Kidney glomerular epithelial cell (primary cell): ENCODE measurements around the gene TOP2A.
"Not testable (repeated sequence)": the region's sequence is repeated elsewhere in the genome, so short reads cannot be mapped to it uniquely, and the experiment has no call there.

Experiments
- DNase-seq: peaks from one replicate; lab custom pipeline; 2025; lab: John Stamatoyannopoulos, UW

Gene TOP2A

DNA sequence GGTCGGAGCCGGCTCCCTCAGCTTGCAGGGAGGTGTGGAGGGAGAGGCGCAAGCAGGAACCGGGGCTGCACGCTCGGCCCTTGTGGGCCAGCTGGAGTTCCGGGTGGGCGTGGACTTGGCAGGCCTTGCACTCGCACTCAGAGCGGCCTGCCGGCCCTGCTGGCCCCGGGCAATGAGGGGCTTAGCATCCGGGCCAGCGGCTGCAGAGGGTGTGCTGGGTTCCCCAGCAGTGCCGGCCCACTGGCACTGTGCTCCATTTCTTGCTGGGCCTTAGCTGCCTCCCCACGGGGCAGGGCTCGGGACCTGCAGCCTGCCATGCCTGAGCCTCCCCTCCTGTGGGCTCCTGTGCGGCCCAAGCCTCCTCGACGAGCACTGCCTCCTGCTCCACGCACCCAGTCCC lies 41.9 kb downstream of the TOP2A start:
- not testable (repeated sequence) for DNase-seq

DNA sequence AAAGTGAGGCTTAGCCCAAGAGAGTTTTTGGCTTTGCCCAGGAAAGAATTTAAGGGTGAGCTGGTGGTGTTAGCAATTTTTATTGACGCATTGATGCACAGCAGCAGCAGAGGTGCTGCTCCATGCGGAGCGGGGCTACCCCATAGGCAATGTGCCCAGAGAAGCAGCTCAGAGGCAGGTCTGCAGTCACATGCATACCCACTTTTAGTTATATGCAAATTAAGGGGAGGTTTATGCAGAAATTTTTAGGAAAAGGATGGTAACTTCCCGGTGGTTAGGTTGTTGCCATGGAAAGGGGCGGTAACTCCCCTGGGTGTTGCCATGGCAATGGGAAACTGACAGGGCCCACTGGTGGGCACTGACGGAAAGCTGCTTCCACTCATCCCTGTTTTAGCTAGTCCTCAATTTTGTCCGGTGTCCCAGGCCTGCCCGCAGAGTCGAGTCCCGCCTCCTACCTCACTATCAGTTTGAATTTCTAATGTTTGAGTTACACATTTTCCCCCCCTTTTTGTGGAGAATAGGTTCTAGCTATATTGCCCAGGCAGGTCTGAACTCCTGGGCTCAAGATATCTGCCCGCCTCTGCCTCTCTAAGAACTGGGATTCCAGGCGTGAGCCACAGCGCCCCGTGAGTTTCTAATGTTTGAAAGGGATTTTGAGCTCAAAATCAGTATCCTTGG lies 42.7 kb downstream of the TOP2A start:
- DNase-seq: no peak

DNA sequence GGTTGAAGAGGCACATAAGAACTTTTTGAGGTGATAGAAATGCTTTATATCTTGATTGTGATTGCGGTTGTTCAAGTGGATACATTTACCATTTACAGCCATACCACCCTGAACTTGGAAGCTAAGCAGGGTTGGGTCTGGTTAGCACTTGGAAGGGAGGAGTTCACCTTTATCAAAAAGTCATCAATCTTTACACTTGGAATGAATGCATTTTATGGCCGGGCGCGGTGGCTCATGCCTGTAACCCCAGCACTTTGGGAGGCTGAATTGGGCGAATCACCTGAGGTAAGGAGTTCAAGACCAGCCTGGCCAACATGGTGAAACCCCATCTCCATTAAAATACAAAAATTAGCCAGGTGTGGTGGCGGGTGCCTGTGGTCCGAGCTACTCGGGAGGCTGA lies 43.7 kb downstream of the TOP2A start:
- DNase-seq: no peak

DNA sequence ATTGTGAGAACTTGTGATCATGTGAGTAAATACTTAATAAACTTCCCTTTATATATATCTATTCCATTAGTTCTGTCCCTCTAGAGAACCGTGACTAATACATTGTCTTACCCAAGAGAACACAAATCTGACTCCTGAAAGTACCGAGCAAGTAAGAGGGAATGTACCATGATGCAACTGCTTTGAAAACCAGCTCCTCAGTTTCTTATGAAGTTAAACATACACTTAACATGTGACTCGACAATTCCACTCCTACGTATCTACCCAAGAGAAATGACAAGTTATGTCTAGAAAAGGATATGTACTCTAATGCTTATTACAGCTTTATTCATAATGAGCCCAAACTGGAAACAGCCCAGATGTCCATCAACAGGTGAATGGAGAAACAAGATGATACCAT lies 44.4 kb downstream of the TOP2A start:
- DNase-seq: no peak

DNA sequence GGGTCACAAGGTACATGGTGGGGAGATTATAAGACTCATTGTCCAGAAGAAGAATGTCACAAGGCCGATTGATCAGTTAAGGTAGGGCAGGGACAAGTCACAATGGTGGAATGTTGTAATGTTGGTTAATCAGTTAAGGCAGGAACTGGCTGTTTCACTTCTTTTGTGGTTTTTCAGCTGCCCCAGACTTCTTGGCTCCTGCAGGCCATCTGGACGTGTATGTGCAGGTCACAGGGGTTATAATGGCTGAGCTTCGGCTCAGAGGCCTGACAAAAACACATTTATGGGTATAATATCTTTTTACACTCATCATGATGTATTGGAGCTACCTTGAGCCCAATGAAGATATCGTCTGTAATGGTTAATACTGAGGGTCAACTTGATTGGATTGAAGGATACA lies 45.1 kb downstream of the TOP2A start:
- not testable (repeated sequence) for DNase-seq

DNA sequence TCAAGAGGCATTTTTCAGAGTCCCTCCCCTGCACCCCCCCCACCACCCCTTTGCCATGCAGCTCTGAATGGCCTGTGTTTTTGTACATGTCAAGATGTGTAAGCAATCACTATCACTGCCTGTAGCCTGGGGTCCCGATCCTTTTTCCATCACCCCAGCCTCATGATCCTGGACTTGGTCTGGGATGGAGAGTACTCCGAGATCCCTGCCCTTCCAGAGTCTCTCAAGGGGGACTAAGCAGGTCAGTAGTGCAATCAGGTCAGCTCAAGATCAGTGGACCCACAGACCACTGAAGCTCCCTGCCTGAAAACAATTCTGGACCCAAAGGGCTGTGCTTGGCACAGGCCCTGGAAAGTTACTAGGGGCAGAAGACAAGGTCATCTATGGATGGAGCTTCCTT lies 45.7 kb downstream of the TOP2A start:
- no peak for DNase-seq

DNA sequence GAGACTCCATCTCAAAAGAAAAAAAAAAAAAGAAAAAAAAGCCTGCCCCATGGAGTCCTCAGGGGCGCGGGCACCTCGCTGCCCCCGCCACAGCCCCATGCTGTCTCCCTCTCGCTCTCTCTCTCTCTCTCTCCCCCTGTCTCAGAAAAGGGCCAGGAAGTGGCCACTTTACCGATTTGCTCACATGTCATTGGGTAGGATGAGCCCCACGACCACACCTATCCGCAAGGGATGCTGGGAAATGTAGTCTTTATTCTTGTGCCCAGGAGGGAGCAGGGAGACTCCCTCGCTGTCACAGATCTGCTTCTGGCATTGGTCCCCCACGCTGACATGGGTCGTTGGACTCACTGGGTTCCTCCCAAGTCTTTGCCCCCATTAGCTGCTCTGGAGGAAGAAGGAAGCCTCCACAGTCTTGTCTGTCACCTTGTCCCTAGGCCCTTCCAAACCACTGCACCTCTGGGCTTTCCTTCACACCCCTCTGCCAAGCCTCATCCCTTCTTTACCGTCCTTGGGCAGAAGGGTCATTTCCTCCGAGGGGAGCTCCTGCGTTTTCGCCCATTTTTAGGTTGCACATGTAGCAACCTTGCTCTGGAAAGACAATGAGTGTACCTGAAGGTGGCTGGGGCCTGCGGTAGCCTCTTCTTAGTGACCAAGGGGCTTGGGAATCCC lies 46.3 kb downstream of the TOP2A start:
- DNase-seq: no peak

DNA sequence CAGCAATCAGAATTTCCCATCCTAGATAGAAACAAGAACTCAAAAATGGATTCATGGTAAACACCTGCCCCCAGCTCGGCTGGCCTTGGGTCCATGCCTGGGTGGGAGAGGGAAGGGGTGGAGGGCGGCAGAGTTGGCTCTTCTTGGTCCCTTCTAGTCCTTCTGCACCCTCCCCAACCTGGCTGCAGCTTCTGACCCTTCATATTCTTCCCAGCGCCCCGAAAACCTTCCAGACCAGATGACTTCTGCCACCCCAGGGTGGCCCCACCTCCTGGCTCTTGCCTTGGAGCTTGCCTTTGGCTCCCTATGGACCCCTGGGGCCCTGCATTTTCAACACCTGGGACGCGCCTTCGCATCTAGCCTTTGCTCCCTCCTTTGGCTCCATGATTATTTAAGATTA lies 47.8 kb downstream of the TOP2A start:
- DNase-seq: no peak

DNA sequence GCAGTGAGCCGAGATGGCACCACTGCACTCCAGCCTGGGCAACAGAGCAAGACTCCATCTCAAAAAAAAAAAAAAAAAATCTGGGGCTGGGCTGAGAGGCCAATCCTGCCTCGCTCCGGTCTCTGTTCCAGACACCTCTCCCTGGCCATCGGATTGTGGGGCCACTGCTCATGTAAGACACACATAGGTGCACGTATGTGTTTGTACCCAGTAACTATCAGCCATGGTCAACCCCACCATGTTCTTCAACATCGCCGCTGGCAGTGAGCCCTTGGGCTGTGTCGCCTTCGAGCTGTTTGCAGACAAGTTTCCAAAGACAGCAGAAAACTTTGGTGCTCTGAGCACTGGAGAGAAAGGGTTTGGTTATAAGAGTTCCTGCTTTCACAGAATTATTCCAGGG lies 50.0 kb downstream of the TOP2A start:
- not testable (repeated sequence) for DNase-seq

DNA sequence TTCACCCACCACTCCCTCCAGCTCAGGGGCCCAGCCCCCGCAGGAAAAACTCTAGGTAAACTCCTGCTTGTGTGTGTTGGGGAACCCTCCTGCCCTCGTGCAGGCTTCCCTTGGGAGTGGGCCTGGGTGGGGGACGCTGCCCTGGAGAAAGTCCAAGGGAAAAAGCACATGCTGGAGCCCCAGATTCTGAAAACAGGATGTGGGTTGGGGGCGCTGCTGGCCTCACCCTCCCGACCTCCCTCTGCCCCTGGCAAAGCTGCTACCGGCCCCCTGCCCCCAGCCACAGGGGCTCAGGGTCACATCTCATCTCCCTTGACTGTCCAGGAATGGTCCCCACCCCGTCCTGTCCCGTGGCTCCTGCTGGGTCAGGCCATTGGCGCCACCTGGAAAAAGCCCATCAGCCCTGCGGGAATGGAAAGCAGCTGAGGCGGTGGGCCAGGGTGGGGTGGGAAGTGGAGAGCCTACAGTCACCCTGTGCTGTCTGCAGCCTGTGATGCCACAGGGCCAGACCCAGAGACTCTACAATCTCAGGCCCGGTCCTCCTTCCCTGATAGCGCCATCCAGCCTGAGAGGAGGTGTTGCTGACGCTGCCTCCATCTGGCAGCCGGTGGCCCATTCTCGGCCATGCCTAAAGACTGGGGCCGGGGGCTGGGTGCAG lies 50.7 kb downstream of the TOP2A start:
- no peak for DNase-seq

DNA sequence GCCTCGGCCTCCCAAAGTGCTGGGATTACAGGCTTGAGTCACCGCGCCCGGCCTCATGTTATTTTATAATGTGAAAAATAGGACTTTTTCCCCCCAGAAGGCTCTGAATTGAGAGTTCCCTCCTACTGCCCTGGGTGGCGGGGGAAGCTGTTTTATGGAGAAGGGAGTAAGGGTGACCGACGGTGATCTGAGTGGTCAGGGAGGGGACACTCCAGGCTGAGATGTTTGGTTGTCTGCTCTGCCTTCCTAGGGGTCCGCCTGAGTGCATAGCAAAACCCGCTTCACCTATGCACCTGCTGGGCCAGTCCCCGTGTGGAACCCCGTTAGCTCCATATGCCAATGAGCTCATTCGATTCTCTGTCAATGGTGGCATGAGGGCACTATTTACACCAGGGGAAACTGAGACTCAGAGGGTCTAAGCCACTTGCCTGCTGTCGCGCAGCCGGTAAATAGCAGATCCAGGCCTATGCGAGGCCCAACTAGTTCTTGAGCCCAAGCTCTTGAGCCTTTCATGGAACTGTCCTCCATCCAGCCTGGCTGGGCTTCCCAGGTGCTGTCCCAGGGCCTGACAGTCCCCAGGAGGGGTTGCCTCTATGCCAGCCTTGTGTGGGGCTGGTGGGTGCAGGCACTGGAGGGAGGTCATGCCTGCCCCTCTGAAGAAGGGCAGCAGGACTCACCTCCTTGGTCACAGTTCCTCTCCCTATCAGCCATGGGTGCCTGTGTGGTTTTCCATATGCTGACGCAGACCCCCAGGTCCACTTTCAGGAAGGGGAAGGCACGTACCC lies 51.4 kb downstream of the TOP2A start:
- no peak for DNase-seq

DNA sequence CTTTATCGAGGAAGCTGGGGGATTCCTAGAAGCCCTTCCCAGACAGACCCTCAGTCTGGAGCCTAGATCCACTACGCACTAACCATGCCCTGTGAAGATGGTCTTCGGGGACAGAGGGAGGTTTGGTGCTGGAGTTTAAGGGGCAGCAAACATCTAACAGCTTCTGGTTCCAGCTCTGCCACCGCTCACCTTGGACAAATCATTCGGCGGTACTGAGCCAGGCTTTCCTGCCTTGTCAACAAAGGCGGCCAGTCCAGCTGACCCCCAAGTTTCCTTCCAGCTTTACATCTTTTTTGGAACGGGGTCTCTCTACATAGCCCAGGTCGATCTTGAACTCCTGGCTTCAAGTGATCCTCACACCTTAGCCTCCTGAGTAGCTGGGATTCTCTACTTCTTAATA lies 52.8 kb downstream of the TOP2A start:
- no peak for DNase-seq

DNA sequence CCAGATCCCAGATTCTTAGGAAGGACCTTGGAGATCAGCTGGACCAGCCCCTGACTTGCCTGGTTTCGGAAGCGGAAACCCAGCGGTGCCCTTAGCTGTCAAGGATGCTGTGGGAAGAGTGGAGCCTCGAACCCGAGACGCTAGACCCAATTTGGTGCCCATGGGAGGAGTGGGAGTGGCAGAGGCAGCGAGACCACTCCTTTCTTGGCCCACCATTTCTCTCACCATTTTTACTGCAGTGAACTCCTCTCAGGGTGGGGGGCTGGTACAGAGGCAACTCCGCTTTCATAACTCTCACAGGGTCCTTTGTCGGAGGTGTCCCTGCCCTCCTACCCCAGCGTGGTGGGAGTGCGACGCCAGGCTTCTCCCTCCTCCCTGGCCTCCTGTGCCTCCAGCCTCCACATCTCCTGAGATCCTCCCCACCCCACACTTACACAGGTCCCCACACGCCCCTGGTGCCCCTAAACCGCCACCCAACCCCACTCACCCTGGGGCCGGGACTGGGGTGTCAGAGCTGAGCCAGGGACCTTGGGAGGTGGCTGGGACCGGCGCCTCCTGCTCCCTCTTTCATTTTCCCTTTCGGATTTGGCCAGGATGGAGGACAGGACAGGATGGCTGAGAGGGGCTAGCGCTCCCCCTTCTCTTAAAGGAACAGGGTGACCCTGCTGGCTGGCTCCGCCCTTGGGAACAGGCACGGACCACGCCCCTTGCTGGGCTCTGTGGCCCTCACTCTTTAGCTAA lies 53.4 kb downstream of the TOP2A start, which contains the start of gene GJD3:
Gene GJD3, minus strand, starts transcription at position 617 of the 741 bp plus-strand sequence. CDS start 922 bp downstream, outside the sequence.
- no peak for DNase-seq

DNA sequence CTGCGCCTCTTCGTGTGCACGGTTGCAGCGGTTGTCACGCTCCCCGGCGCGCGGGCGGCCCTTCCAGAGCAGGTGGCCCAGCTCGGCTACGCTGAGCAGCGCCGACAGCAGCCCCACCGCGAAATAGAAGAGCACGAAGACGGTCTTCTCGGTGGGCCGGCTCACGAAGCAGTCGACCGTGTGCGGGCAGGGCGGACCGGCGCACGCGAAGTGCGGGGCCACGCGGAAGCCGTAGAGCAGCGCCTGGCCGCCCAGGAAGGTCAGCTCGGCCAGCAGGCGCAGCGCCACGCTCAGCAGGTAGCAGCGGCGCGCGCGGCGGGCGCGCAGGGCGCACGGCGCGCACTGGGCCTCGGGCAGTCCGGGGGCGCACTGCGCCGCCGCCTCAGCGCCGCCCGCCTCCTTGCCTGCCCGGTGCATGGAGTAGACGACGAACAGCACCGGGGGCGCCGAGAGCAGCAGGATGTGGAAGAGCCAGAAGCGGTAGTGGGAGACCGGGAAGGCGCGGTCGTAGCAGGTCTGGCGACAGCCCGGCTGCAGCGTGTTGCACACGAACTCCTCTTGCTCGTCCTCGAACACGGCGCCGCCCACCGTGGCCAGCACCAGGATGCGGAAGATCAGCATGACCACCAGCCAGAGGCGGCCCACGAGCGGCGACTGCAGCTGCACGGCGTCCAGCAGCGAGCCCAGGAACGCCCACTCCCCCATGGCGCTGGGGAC lies 54.4 kb downstream of the TOP2A start:
- DNase-seq: peak; percentile 18

DNA sequence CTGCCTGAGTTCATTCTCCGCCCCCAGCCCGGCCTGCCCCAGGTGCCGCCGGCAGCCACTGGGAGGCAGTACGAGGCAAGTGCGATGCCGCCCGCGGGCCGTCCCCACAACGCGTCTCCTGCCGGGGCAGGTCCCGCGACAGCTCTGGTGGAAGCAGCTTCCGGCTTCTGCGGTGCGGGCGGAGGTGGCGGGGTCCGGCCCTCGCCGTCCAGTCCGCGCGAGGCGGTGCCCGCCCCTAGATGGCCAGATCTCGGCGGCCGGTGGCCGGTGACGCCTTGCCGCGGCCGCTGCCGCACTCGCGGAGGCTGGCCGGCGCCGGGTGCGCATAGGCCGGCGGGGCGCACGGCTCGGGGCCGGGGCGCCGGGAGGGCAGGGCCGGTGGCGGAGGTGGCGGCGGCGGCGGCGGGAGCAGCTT lies 55.0 kb downstream of the TOP2A start:
- DNase-seq: peak; percentile 34

DNA sequence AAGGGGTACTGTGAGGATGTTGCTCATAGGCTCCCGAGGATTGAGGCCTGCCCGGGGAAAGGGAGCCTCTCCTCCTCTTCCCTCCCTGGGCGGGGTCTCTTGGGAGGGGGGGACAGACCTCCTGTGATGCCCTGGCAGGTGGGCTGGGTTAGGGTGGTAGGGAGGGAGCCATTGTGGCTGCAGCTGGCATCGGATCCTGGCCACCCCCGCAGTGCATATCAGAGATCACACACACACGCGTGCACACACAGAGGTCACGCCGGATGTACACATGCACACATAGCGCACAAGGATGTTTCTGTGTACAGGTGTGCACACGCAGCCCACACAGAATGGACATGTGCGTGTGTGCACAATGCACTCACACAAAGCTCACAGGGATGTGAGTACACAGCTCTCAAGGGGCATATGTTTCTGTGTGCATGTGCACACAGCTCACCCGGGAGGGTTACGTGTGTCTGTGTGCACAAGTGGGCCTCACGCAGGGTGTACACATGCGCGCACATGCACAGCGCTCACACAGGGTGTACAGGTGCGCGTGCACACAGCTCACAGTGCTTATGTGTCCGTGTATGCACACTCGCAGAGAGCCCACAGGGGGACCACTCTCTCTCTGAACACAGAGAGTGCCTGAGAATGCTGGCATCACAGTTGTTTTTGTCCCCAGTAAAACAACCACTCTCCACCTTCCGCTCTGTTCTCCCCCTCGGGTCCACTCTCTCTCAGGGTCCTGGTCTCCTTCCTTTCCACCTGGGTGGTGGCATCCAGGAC lies 55.6 kb downstream of the TOP2A start:
- DNase-seq: no peak

DNA sequence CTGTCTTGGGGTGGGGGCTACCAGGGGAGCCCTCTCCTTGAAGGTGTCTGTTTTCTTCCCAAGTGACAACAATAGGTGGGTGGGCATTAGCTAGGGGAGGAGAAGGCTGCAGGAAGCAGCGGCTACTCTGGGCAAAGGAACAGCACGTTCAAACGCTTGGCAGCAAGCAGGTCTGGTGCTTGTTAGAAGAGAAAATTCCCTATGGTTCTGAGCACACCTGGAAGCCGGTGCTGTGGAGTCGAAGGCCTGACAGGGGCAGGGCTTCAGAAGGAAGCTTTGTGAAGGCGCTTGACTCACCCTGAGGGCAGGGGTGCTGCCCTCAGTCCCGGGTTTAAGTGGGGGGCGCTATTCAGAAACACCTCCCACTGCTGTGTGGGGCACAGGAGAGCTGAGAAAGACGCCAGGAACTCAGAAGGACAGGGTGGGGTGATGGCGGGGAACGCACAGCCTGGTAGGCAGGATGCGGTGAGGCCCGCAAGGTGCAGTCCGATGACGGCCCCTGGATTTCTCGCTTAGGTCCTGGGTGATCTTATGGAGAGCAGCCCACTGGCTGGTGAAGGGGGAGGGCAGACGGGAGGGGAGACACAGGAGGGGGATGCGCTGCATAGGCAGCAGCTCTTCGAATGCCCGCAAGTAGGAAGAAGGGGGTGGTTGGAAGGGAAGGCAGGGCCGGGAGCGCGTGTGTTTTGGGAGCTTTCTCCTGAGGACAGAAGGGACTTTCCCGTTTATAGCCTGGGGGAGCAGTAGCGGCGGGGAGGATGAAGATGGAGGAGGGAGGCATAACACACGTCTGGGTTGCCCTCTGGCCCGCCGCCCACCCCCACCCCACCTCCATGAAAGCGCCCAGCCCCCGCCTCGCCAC lies 56.4 kb downstream of the TOP2A start:
- no peak for DNase-seq

DNA sequence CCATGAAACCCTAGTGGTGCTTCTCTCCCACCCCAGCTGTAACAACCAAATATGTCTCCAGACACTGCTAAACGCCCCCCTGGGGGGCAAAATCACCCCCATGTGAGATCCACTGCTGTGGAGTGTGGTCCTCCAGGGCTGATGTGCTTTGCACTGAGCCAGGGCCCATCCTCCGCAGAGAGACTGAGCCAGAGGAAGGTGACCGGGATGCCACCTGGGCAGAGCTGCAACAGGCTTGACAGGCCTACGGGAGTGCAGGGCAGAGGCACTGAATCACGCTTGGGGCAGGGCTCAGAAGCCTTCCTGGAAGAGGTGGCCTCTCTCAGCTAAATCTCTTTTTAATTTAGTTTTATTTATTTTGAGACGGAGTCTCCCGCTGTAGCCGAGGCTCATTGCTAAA lies 57.6 kb downstream of the TOP2A start:
- DNase-seq: no peak

DNA sequence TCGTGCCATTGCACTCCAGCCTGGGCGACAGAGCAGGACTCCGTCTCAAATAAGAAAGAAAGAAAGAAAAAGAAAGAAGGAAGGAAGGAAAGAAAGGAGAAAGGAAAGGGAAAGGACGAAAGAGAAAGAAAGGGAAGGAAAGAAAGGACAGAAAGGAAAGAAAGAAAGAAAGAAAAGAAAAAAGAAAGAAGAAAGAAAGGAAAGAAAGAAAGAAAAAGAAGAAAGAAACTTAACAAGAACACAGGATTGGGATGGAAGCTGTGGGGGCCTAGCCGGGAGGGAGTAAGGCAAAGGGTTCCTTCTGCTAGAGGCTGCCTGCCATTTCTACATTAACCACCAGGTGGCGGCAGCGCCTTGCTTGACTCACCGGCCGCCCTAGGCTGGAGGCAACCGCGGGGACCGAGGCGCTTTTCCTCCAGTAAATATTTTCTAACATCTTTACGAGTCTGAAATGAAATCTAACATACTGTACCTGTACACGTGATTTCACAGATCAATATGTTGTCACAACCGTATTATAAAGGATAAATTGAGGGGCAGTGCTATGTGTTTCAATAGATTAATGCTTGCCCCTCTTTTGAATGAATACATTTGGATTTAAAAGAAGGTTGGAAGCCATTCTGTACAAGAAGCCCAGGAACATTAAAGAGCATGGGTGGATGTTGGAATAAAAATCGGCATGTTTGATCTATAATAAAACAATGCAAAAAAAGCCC lies 59.2 kb downstream of the TOP2A start:
- DNase-seq: peak; percentile 58
